ENCODE results near the gene CLEC20A. TPM values are rescaled to one million over a fixed set of nuclear protein-coding genes. Genes with fewer than 3 reads are reported as not detected.

Gene CLEC20A
- total RNA-seq, 1 donor from 2014 or later: not detected

GRCh38 chr1:178451529-178451928, 45.2 kb downstream of the CLEC20A start:
- peaks cover 37% of the 10 kb centered on the region for H3K36me3 ChIP-seq
- H3K27me3 ChIP-seq (ENCODE audit: low read depth): no peaks in the 10 kb centered on the region
- DNase-seq (no peak), ATAC-seq (no peak)
- H3K4me1 ChIP-seq: no peaks in the 10 kb centered on the region
- no peak overlapping the region for H3K27ac ChIP-seq
- no peaks in the 10 kb centered on the region for H3K9me3 ChIP-seq
- no peak for TF ChIP-seq CTCF (IDR thresholded peaks at IDR 0.05)
- intact Hi-C loops (cut with DNase I): no loop called here
- no peak overlapping the region for H3K4me3 ChIP-seq

GRCh38 chr1:178450871-178451270, 45.9 kb downstream of the CLEC20A start:
- no peaks in the 10 kb centered on the region for H3K27me3 ChIP-seq (ENCODE audit: low read depth)
- intact Hi-C loops (cut with DNase I): no loop called here
- no peaks in the 10 kb centered on the region for H3K4me1 ChIP-seq
- no peak overlapping the region for H3K27ac ChIP-seq
- H3K36me3 ChIP-seq: peaks cover 33% of the 10 kb centered on the region
- DNase-seq (no peak), ATAC-seq (no peak)
- H3K9me3 ChIP-seq: no peaks in the 10 kb centered on the region
- no peak for TF ChIP-seq CTCF (IDR thresholded peaks at IDR 0.05)
- H3K4me3 ChIP-seq: no peak overlapping the region

- no peak for TF ChIP-seq CTCF (IDR thresholded peaks at IDR 0.05)
- Histone ChIP-seq H3K4me3 (no peak overlapping the region), H3K9me3 (no peaks in the 10 kb centered on the region), H3K36me3 (peaks cover 24% of the 10 kb centered on the region), H3K4me1 (no peaks in the 10 kb centered on the region), H3K27me3 (ENCODE audit: low read depth) (no peaks in the 10 kb centered on the region), H3K27ac (no peak overlapping the region)
- ATAC-seq: no peak
- no peak for DNase-seq
- intact Hi-C loops (cut with DNase I): no loop called here
These were observed 53.8 kb downstream of the CLEC20A start for GRCh38 chr1:178442925-178443324.

- ATAC-seq: peak in 1 of 2 donors; percentile 46
- intact Hi-C loops (cut with DNase I): no loop called here
- H3K36me3 ChIP-seq: peaks cover 15% of the 10 kb centered on the region
- no peaks in the 10 kb centered on the region for H3K27me3 ChIP-seq (ENCODE audit: low read depth)
- H3K4me1 ChIP-seq: no peaks in the 10 kb centered on the region
- no peak overlapping the region for H3K4me3 ChIP-seq
- no peaks in the 10 kb centered on the region for H3K9me3 ChIP-seq
- no peak for TF ChIP-seq CTCF (IDR thresholded peaks at IDR 0.05)
- DNase-seq: no peak
- no peak overlapping the region for H3K27ac ChIP-seq
These were observed 58.3 kb downstream of the CLEC20A start for GRCh38 chr1:178438432-178438831.

- no peak for ATAC-seq
- intact Hi-C loops (cut with DNase I): no loop called here
These were observed 59.9 kb downstream of the CLEC20A start for GRCh38 chr1:178436899-178437298.

More at GRCh38 chr1:178436899-178437298, 59.9 kb downstream of the CLEC20A start:
- TF ChIP-seq CTCF (IDR thresholded peaks at IDR 0.05): no peak
- H3K4me3 ChIP-seq: no peak overlapping the region
- DNase-seq: no peak
- H3K27ac ChIP-seq: no peak overlapping the region
- H3K36me3 ChIP-seq: peaks cover under 1% of the 10 kb centered on the region
- no peaks in the 10 kb centered on the region for H3K27me3 ChIP-seq (ENCODE audit: low read depth)
- H3K4me1 ChIP-seq: no peaks in the 10 kb centered on the region
- H3K9me3 ChIP-seq: no peaks in the 10 kb centered on the region

All from lower lobe of right lung (tissue), 2 donors.